ENCODE data around the gene ZNF100. TPM values are rescaled to one million over a fixed set of nuclear protein-coding genes. Genes with fewer than 3 reads are reported as not detected.

Gene ZNF100
- total RNA-seq, 1 experiment from 2014 or later: 23.6 TPM

DNA sequence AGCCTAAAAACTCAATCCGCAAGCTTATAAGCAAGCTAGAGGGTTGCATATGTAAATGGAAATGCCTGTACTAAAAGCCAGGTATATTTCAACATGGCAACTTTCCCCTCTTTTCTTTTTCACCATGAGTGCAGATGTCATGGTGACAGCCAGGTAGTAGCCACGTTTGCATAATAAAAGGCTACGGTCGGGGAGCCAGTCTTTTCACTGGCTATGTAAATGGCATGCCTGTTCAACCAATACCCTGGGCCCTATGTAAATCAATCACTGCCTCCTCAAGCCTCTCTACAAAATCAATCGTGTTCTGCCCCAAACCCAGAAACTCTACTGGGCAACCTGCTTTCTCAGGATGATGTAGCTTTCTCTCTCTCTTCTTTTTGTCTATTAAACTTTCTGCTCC lies 87.4 kb downstream of the ZNF100 start:
- ChIA-PET POLR2A (no interaction called here), CTCF (no interaction called here)
- DNase-seq (ENCODE audit: low spot score) (no peak), ATAC-seq (no peak)
- no peak overlapping the region for H3K27ac Mint-ChIP-seq
- H3K9me3 Mint-ChIP-seq: peaks cover 60% of the 10 kb centered on the region
- no peaks in the 10 kb centered on the region for H3K4me1 Mint-ChIP-seq
- H3K4me3 Mint-ChIP-seq: no peak overlapping the region
- H3K36me3 Mint-ChIP-seq: peaks cover 48% of the 10 kb centered on the region
- H3K27me3 Mint-ChIP-seq (ENCODE audit: low read depth): peaks cover 4% of the 10 kb centered on the region; the same call in 1 of the 2 replicates
- no peak for TF ChIP-seq NFYB (CRISPR knock-in tag; conservative IDR thresholded peaks at IDR 0.05; ENCODE audit: low read depth)
- TF ChIP-seq, protein P1, sequence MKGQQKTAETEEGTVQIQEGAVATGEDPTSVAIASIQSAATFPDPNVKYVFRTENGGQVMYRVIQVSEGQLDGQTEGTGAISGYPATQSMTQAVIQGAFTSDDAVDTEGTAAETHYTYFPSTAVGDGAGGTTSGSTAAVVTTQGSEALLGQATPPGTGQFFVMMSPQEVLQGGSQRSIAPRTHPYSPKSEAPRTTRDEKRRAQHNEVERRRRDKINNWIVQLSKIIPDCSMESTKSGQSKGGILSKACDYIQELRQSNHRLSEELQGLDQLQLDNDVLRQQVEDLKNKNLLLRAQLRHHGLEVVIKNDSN (CRISPR knock-in tag; IDR thresholded peaks at IDR 0.05): no peak
- no peak for TF ChIP-seq SMAD4 (CRISPR knock-in tag; IDR thresholded peaks at IDR 0.05)
- no peak for TF ChIP-seq CREM (CRISPR knock-in tag; IDR thresholded peaks at IDR 0.05)
- TF ChIP-seq TP53 (CRISPR knock-in tag; IDR thresholded peaks at IDR 0.05): no peak
- TF ChIP-seq, protein P2, sequence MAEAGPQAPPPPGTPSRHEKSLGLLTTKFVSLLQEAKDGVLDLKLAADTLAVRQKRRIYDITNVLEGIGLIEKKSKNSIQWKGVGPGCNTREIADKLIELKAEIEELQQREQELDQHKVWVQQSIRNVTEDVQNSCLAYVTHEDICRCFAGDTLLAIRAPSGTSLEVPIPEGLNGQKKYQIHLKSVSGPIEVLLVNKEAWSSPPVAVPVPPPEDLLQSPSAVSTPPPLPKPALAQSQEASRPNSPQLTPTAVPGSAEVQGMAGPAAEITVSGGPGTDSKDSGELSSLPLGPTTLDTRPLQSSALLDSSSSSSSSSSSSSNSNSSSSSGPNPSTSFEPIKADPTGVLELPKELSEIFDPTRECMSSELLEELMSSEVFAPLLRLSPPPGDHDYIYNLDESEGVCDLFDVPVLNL (CRISPR knock-in tag; IDR thresholded peaks at IDR 0.05; ENCODE audit: borderline replicate concordance, low read depth): no peak
- TF ChIP-seq ZNF671 (CRISPR knock-in tag; IDR thresholded peaks at IDR 0.05): no peak
- TF ChIP-seq, protein P3, sequence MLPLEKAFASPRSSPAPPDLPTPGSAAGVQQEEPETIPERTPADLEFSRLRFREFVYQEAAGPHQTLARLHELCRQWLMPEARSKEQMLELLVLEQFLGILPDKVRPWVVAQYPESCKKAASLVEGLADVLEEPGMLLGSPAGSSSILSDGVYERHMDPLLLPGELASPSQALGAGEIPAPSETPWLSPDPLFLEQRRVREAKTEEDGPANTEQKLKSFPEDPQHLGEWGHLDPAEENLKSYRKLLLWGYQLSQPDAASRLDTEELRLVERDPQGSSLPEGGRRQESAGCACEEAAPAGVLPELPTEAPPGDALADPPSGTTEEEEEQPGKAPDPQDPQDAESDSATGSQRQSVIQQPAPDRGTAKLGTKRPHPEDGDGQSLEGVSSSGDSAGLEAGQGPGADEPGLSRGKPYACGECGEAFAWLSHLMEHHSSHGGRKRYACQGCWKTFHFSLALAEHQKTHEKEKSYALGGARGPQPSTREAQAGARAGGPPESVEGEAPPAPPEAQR (CRISPR knock-in tag; IDR thresholded peaks at IDR 0.05): no peak
- TF ChIP-seq, protein P4, sequence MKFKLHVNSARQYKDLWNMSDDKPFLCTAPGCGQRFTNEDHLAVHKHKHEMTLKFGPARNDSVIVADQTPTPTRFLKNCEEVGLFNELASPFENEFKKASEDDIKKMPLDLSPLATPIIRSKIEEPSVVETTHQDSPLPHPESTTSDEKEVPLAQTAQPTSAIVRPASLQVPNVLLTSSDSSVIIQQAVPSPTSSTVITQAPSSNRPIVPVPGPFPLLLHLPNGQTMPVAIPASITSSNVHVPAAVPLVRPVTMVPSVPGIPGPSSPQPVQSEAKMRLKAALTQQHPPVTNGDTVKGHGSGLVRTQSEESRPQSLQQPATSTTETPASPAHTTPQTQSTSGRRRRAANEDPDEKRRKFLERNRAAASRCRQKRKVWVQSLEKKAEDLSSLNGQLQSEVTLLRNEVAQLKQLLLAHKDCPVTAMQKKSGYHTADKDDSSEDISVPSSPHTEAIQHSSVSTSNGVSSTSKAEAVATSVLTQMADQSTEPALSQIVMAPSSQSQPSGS (CRISPR knock-in tag; IDR thresholded peaks at IDR 0.05; ENCODE audit: borderline replicate concordance, low read depth): no peak
- TF ChIP-seq ZNF219 (CRISPR knock-in tag; IDR thresholded peaks at IDR 0.05; ENCODE audit: borderline replicate concordance): no peak
- TF ChIP-seq, protein P5, sequence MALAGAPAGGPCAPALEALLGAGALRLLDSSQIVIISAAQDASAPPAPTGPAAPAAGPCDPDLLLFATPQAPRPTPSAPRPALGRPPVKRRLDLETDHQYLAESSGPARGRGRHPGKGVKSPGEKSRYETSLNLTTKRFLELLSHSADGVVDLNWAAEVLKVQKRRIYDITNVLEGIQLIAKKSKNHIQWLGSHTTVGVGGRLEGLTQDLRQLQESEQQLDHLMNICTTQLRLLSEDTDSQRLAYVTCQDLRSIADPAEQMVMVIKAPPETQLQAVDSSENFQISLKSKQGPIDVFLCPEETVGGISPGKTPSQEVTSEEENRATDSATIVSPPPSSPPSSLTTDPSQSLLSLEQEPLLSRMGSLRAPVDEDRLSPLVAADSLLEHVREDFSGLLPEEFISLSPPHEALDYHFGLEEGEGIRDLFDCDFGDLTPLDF (CRISPR knock-in tag; IDR thresholded peaks at IDR 0.05): no peak
- no peak for TF ChIP-seq ZNF263 (CRISPR knock-in tag; IDR thresholded peaks at IDR 0.05; ENCODE audit: low read depth)
- TF ChIP-seq, protein P6, sequence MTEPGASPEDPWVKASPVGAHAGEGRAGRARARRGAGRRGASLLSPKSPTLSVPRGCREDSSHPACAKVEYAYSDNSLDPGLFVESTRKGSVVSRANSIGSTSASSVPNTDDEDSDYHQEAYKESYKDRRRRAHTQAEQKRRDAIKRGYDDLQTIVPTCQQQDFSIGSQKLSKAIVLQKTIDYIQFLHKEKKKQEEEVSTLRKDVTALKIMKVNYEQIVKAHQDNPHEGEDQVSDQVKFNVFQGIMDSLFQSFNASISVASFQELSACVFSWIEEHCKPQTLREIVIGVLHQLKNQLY (CRISPR knock-in tag; IDR thresholded peaks at IDR 0.05): no peak
- TF ChIP-seq, protein P7, sequence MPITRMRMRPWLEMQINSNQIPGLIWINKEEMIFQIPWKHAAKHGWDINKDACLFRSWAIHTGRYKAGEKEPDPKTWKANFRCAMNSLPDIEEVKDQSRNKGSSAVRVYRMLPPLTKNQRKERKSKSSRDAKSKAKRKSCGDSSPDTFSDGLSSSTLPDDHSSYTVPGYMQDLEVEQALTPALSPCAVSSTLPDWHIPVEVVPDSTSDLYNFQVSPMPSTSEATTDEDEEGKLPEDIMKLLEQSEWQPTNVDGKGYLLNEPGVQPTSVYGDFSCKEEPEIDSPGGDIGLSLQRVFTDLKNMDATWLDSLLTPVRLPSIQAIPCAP (CRISPR knock-in tag; IDR thresholded peaks at IDR 0.05): no peak
- TF ChIP-seq, protein P8, sequence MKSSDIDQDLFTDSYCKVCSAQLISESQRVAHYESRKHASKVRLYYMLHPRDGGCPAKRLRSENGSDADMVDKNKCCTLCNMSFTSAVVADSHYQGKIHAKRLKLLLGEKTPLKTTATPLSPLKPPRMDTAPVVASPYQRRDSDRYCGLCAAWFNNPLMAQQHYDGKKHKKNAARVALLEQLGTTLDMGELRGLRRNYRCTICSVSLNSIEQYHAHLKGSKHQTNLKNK (CRISPR knock-in tag; IDR thresholded peaks at IDR 0.05): no peak
- TF ChIP-seq, protein P9, sequence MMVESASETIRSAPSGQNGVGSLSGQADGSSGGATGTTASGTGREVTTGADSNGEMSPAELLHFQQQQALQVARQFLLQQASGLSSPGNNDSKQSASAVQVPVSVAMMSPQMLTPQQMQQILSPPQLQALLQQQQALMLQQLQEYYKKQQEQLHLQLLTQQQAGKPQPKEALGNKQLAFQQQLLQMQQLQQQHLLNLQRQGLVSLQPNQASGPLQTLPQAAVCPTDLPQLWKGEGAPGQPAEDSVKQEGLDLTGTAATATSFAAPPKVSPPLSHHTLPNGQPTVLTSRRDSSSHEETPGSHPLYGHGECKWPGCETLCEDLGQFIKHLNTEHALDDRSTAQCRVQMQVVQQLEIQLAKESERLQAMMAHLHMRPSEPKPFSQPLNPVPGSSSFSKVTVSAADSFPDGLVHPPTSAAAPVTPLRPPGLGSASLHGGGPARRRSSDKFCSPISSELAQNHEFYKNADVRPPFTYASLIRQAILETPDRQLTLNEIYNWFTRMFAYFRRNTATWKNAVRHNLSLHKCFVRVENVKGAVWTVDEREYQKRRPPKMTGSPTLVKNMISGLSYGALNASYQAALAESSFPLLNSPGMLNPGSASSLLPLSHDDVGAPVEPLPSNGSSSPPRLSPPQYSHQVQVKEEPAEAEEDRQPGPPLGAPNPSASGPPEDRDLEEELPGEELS (CRISPR knock-in tag; IDR thresholded peaks at IDR 0.05): no peak
- TF ChIP-seq TCF7 (CRISPR knock-in tag; IDR thresholded peaks at IDR 0.05; ENCODE audit: low read depth): no peak
- no peak for TF ChIP-seq HMGA2 (CRISPR knock-in tag; IDR thresholded peaks at IDR 0.05)

Measured in WTC11 (cell line).